Measurements from ENCODE around the gene TNFAIP3. TPM values are rescaled to one million over a fixed set of nuclear protein-coding genes. Genes with fewer than 3 reads are reported as not detected.

Gene TNFAIP3
- polyA plus RNA-seq, 4 donors, result 10.8 to 30.6 (median 15.3) TPM

- Histone ChIP-seq H3K27ac (ENCODE audit: low read depth in 1 of 3, low read length in 2 of 3) (no peak overlapping the region), H3K27me3 (ENCODE audit: control insufficient read depth in 3 of 3, insufficient read depth in 3 of 3, low read length in 3 of 3) (no peaks in the 10 kb centered on the region), H3K36me3 (ENCODE audit: control insufficient read depth in 3 of 3, insufficient read depth in 2 of 3, low read depth in 1 of 3, low read length in 3 of 3) (peaks cover 0 to 3% (median 0%) of the 10 kb centered on the region in 3 donors), H3K9me3 (ENCODE audit: control insufficient read depth in 2 of 2, insufficient read depth in 1 of 2, low read depth in 1 of 2, low read length in 1 of 2) (no peaks in the 10 kb centered on the region), H3K4me1 (ENCODE audit: control insufficient read depth in 3 of 3, insufficient read depth in 2 of 3, low read depth in 1 of 3, low read length in 2 of 3) (no peaks in the 10 kb centered on the region), H3K4me3 (ENCODE audit: low read depth in 1 of 3, low read length in 3 of 3) (no peak overlapping the region)
- 94 to 100% (median 96%) methylated on average over 1 of the region's 1 CpG for WGBS, 3 donors
- FAIRE-seq (no peak), DNase-seq (no peak)
These were observed 14.2 kb upstream of the TNFAIP3 start for GRCh38 chr6:137852811-137853210.

DNA sequence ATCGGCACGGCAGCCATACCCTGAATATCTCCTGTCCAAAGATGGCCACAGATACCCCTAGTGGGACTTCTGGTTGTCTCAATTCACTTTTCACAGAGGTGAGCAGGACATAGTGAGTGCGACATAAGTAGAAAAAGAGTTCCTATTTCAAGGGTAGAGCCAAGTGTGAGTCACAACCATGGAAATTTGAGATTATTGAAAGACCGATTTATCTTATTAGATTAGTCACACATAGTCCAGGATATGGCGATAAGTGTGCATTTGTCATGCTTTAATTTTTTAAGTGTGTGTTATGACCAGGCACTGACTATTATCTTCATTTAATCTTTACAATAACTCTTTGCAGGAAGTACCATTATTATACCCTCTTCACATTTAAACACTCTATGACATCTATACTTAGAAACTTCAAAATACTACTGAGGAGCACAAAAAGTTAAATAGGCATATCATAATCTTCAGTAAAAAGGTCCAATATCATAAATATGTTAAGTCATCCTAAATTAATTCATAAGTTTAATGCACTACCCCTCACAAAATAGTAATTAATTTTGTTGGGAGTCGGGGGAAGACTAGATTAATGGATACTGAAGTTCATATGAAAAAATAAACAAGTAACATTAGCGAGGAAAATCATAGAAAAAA is 13.4 kb upstream of the TNFAIP3 start:
- Histone ChIP-seq H3K4me1 (ENCODE audit: control insufficient read depth in 3 of 3, insufficient read depth in 2 of 3, low read depth in 1 of 3, low read length in 2 of 3) (no peaks in the 10 kb centered on the region), H3K4me3 (ENCODE audit: low read depth in 1 of 3, low read length in 3 of 3) (no peak overlapping the region), H3K27me3 (ENCODE audit: control insufficient read depth in 3 of 3, insufficient read depth in 3 of 3, low read length in 3 of 3) (no peaks in the 10 kb centered on the region), H3K9me3 (ENCODE audit: control insufficient read depth in 2 of 2, insufficient read depth in 1 of 2, low read depth in 1 of 2, low read length in 1 of 2) (no peaks in the 10 kb centered on the region), H3K27ac (ENCODE audit: low read depth in 1 of 3, low read length in 2 of 3) (no peak overlapping the region), H3K36me3 (ENCODE audit: control insufficient read depth in 3 of 3, insufficient read depth in 2 of 3, low read depth in 1 of 3, low read length in 3 of 3) (peaks cover 0 to 3% (median 0%) of the 10 kb centered on the region in 3 donors)
- 78 to 87% (median 78%) methylated on average over 7 of the region's 7 CpGs for WGBS, 3 donors
- FAIRE-seq (no peak), DNase-seq (no peak)

GRCh38 chr6:137856138-137856898 is 10.7 kb upstream of the TNFAIP3 start:
- no peak for FAIRE-seq
- 91 to 100% (median 99%) methylated on average over 2 of the region's 2 CpGs for WGBS, 3 donors
- Histone ChIP-seq H3K36me3 (ENCODE audit: control insufficient read depth in 3 of 3, insufficient read depth in 2 of 3, low read depth in 1 of 3, low read length in 3 of 3) (peaks cover 0 to 3% (median 0%) of the 10 kb centered on the region in 3 donors), H3K27me3 (ENCODE audit: control insufficient read depth in 3 of 3, insufficient read depth in 3 of 3, low read length in 3 of 3) (no peaks in the 10 kb centered on the region), H3K9me3 (ENCODE audit: control insufficient read depth in 2 of 2, insufficient read depth in 1 of 2, low read depth in 1 of 2, low read length in 1 of 2) (no peaks in the 10 kb centered on the region), H3K4me3 (ENCODE audit: low read depth in 1 of 3, low read length in 3 of 3) (no peak overlapping the region), H3K27ac (ENCODE audit: low read depth in 1 of 3, low read length in 2 of 3) (no peak overlapping the region), H3K4me1 (ENCODE audit: control insufficient read depth in 3 of 3, insufficient read depth in 2 of 3, low read depth in 1 of 3, low read length in 2 of 3) (no peaks in the 10 kb centered on the region)
- DNase-seq, result no peak

DNA sequence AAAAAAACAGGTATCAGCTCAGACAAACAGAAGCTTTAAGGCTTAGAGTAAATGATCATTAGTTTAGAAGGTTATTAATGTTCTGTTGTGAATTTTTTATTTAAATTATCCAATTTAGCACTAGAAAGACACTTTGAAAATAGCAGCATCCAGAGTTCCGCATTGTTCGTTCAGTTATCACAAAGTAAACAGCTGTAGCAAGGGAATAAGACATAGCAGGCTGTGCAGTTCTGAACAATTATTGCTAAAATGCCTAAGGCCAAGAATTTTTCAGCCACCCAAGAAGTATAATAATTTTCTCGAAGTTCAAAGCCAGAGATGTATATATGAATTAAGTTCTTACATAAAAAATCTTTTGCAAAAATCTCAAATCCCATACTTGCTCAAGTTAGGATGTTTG is 8.0 kb upstream of the TNFAIP3 start:
- Histone ChIP-seq H3K27ac (ENCODE audit: low read depth in 1 of 3, low read length in 2 of 3) (no peak overlapping the region), H3K4me3 (ENCODE audit: low read depth in 1 of 3, low read length in 3 of 3) (no peak overlapping the region), H3K27me3 (ENCODE audit: control insufficient read depth in 3 of 3, insufficient read depth in 3 of 3, low read length in 3 of 3) (no peaks in the 10 kb centered on the region), H3K9me3 (ENCODE audit: control insufficient read depth in 2 of 2, insufficient read depth in 1 of 2, low read depth in 1 of 2, low read length in 1 of 2) (no peaks in the 10 kb centered on the region), H3K36me3 (ENCODE audit: control insufficient read depth in 3 of 3, insufficient read depth in 2 of 3, low read depth in 1 of 3, low read length in 3 of 3) (peaks cover 0 to 3% (median 0%) of the 10 kb centered on the region in 3 donors), H3K4me1 (ENCODE audit: control insufficient read depth in 3 of 3, insufficient read depth in 2 of 3, low read depth in 1 of 3, low read length in 2 of 3) (no peaks in the 10 kb centered on the region)
- 77 to 84% (median 83%) methylated on average over 3 of the region's 3 CpGs for WGBS, 3 donors
- no peak for FAIRE-seq
- DNase-seq, result no peak

GRCh38 chr6:137860394-137861005 is 6.6 kb upstream of the TNFAIP3 start:
- Histone ChIP-seq H3K27me3 (ENCODE audit: control insufficient read depth in 3 of 3, insufficient read depth in 3 of 3, low read length in 3 of 3) (no peaks in the 10 kb centered on the region), H3K4me3 (ENCODE audit: low read depth in 1 of 3, low read length in 3 of 3) (no peak overlapping the region), H3K4me1 (ENCODE audit: control insufficient read depth in 3 of 3, insufficient read depth in 2 of 3, low read depth in 1 of 3, low read length in 2 of 3) (no peaks in the 10 kb centered on the region), H3K36me3 (ENCODE audit: control insufficient read depth in 3 of 3, insufficient read depth in 2 of 3, low read depth in 1 of 3, low read length in 3 of 3) (peaks cover 0 to 3% (median 0%) of the 10 kb centered on the region in 3 donors), H3K9me3 (ENCODE audit: control insufficient read depth in 2 of 2, insufficient read depth in 1 of 2, low read depth in 1 of 2, low read length in 1 of 2) (no peaks in the 10 kb centered on the region), H3K27ac (ENCODE audit: low read depth in 1 of 3, low read length in 2 of 3) (no peak overlapping the region)
- no peak for FAIRE-seq
- WGBS, 3 donors, result 61 to 74% (median 68%) methylated on average over 3 of the region's 3 CpGs
- no peak for DNase-seq

DNA sequence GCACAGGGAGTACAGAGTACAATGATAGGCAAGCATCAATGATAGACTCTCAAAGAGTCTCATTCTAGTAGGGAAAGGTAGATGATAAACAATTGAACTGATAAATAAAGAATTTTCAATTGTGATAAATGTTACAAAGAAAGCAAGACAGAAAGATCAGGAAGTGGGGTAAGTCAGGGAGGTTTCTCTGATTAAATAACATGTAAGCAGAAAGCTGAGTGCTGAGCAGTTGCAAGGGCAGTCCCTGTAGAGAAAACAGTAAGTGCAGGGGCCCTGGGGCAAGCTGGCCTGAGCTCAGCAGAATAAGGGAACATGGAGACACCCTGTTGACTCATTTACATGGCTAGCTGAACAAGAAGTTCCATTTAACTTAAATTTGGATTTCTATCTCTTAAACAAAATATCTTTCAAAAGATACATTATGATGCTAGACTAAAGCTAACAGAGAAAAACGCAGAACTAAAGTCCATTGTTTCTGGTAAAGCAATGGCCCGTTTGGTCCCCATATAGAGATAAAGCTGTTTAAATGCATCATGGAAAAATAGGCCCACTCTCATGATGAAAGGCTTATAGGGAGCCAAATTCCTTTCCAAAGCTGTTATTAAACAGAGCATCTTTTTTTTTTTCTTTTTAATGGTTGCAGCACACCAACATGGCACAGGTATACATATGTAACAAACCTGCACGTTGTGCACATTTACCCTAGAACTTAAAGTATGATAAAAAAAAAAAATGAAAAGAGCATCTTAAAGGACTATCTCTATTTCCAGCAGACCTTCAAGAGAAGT is 5.3 kb upstream of the TNFAIP3 start:
- H3K27me3 ChIP-seq (ENCODE audit: control insufficient read depth in 3 of 3, insufficient read depth in 3 of 3, low read length in 3 of 3), result no peaks in the 10 kb centered on the region
- 90 to 95% (median 93%) methylated on average over 3 of the region's 3 CpGs for WGBS, 3 donors
- peaks cover 0 to 3% (median 0%) of the 10 kb centered on the region in 3 donors for H3K36me3 ChIP-seq (ENCODE audit: control insufficient read depth in 3 of 3, insufficient read depth in 2 of 3, low read depth in 1 of 3, low read length in 3 of 3)
- peaks cover 0 to 6% (median 0%) of the 10 kb centered on the region in 3 donors for H3K4me1 ChIP-seq (ENCODE audit: control insufficient read depth in 3 of 3, insufficient read depth in 2 of 3, low read depth in 1 of 3, low read length in 2 of 3)
- DNase-seq, result no peak
- no peak overlapping the region for H3K27ac ChIP-seq (ENCODE audit: low read depth in 1 of 3, low read length in 2 of 3)
- FAIRE-seq, result no peak
- H3K9me3 ChIP-seq (ENCODE audit: control insufficient read depth in 2 of 2, insufficient read depth in 1 of 2, low read depth in 1 of 2, low read length in 1 of 2), result no peaks in the 10 kb centered on the region
- no peak overlapping the region for H3K4me3 ChIP-seq (ENCODE audit: low read depth in 1 of 3, low read length in 3 of 3)

DNA sequence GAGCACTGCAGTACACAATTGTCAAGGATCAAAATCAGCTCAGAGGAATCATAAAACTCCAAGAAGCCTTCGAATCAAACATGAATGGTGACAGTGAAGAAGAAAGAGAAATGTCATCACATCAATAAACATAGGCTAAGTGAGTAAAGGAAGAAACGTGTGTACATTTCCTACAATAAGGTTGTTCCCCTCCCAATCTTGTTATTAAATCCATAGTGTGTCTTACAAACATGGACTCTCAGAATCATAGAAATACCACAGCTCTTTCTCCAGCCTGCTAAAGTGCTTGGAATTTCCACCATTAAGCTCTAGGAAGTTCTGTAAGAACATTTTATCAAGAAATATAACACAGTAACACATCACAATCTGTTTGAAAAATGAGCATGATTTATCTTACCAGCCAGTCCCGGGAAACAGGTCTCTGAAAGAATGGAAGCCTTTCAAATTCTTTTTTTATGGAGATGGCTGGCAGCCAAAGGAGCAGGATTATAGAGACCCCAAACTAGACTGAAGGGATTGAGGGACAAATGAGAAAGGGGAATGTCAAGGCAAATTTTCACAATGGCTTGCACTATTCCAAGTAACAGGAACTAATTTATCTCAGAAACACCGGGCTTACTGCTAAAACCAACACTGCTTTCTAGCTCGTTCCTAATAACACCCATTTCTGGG is 4.5 kb upstream of the TNFAIP3 start:
- Histone ChIP-seq H3K27me3 (ENCODE audit: control insufficient read depth in 3 of 3, insufficient read depth in 3 of 3, low read length in 3 of 3) (no peaks in the 10 kb centered on the region), H3K9me3 (ENCODE audit: control insufficient read depth in 2 of 2, insufficient read depth in 1 of 2, low read depth in 1 of 2, low read length in 1 of 2) (no peaks in the 10 kb centered on the region), H3K4me1 (ENCODE audit: control insufficient read depth in 3 of 3, insufficient read depth in 2 of 3, low read depth in 1 of 3, low read length in 2 of 3) (peaks cover 0 to 6% (median 0%) of the 10 kb centered on the region in 3 donors), H3K4me3 (ENCODE audit: low read depth in 1 of 3, low read length in 3 of 3) (no peak overlapping the region), H3K36me3 (ENCODE audit: control insufficient read depth in 3 of 3, insufficient read depth in 2 of 3, low read depth in 1 of 3, low read length in 3 of 3) (peaks cover 0 to under 1% (median 0%) of the 10 kb centered on the region in 3 donors), H3K27ac (ENCODE audit: low read depth in 1 of 3, low read length in 2 of 3) (no peak overlapping the region)
- WGBS, 3 donors, result 56 to 73% (median 71%) methylated on average over 5 of the region's 5 CpGs
- no peak for FAIRE-seq
- no peak for DNase-seq

Data from small intestine (tissue), 7 donors.